A673 (cell line): ENCODE data around the gene RAD23B.

Experiments
- CTCF ChIP-seq: fragments of 300-800, 200-600 bp; sonication (generic); conservative IDR thresholded peaks from 2 replicates; pipeline ENCODE4 v1.5.1; 2017; ENCODE audit warnings: low read depth, mild to moderate bottlenecking, antibody characterized with exemption, low read length, moderate library complexity, mixed read lengths
- EZH2 ChIP-seq: fragments of 200-600 bp; sonication (generic); IDR thresholded peaks from 2 replicates; pipeline ENCODE4 v1.6.1; 2017; ENCODE audit warnings: borderline replicate concordance, low read depth, mild to moderate bottlenecking, mixed read lengths, antibody characterized with exemption, low read length; ENCODE audit not compliant: poor library complexity, severe bottlenecking

GRCh38 chr9:107274096-107274495 lies 9.0 kb upstream of the RAD23B start:
- no peak for TF ChIP-seq CTCF
- no peak for TF ChIP-seq EZH2
